ENCODE measurements around the gene ERBB4.

- TF ChIP-seq SIN3A (IDR thresholded peaks at IDR 0.05; ENCODE audit: borderline replicate concordance, low read depth, low read length) (no peak), CTCF (IDR thresholded peaks at IDR 0.05) (no peak), MAX (IDR thresholded peaks at IDR 0.05; ENCODE audit: low read depth) (no peak), MEF2A (IDR thresholded peaks at IDR 0.05; ENCODE audit: borderline replicate concordance, low read depth) (no peak), YY1 (IDR thresholded peaks at IDR 0.05; ENCODE audit: low read depth) (no peak)
Measured at GRCh38 chr2:212176151-212176550, 362.5 kb downstream of the ERBB4 start.

Data from SK-N-SH (cell line).